ENCODE measurements around the gene MAP3K7CL.

MAP3K7CL gene

GRCh38 chr21:29130270-29130969 is at the start of gene MAP3K7CL:
Gene MAP3K7CL (plus strand): TSS chr21:29130644. CDS start chr21:29133345, 2,701 bp downstream.
- DNase-seq, result no peak

- DNase-seq, result no peak
Measured at GRCh38 chr21:29082046-29082815, 48.2 kb upstream of the MAP3K7CL start.

- DNase-seq, result no peak
Measured at GRCh38 chr21:29083306-29083705, 47.1 kb upstream of the MAP3K7CL start.

- no peak for DNase-seq
Measured at GRCh38 chr21:29084372-29084771, 46.1 kb upstream of the MAP3K7CL start.

GRCh38 chr21:29085106-29085752 is 45.2 kb upstream of the MAP3K7CL start:
- DNase-seq, result no peak

GRCh38 chr21:29091033-29091432 is 39.4 kb upstream of the MAP3K7CL start:
- no peak for DNase-seq

GRCh38 chr21:29092102-29092959 is 38.1 kb upstream of the MAP3K7CL start:
- no peak for DNase-seq

GRCh38 chr21:29096218-29097015 is 34.0 kb upstream of the MAP3K7CL start:
- no peak for DNase-seq

GRCh38 chr21:29098156-29098555 is 32.3 kb upstream of the MAP3K7CL start:
- no peak for DNase-seq

- DNase-seq, result no peak
Measured at GRCh38 chr21:29102791-29103257, 27.6 kb upstream of the MAP3K7CL start.

GRCh38 chr21:29104239-29104708 is 26.2 kb upstream of the MAP3K7CL start:
- no peak for DNase-seq

GRCh38 chr21:29105218-29105617 is 25.2 kb upstream of the MAP3K7CL start:
- no peak for DNase-seq

GRCh38 chr21:29114765-29115500 is 15.5 kb upstream of the MAP3K7CL start:
- DNase-seq, result no peak

GRCh38 chr21:29115899-29116298 is 14.5 kb upstream of the MAP3K7CL start:
- no peak for DNase-seq

GRCh38 chr21:29117372-29117955 is 13.0 kb upstream of the MAP3K7CL start:
- DNase-seq, result no peak

- no peak for DNase-seq
Measured at GRCh38 chr21:29121759-29122158, 8.7 kb upstream of the MAP3K7CL start.

GRCh38 chr21:29124645-29125044 is 5.8 kb upstream of the MAP3K7CL start:
- no peak for DNase-seq

- DNase-seq, result no peak
Measured at GRCh38 chr21:29125191-29125590, 5.3 kb upstream of the MAP3K7CL start.

- no peak for DNase-seq
Measured at GRCh38 chr21:29125979-29126378, 4.5 kb upstream of the MAP3K7CL start.

All from anterior cingulate cortex (tissue), 58 donors.